IPS DF 4.7 (cell line): ENCODE data around the gene COL4A4.
A peak's percentile ranks its signal among the peaks of the same experiment; 100 is the strongest.
"Not testable (repeated sequence)": the region's sequence is repeated elsewhere in the genome, so short reads cannot be mapped to it uniquely, and the experiment has no call there.

Source experiments
- DNase-seq: peaks from one replicate; pipeline ENCODE4 v3.0.0-alpha.2; 2013; ENCODE audit warnings: low spot score; ENCODE audit errors: extremely low read depth

COL4A4 gene

GRCh38 chr2:227117027-227117426 is 47.0 kb downstream of the COL4A4 start:
- no peak for DNase-seq

GRCh38 chr2:227115761-227116160 is 48.2 kb downstream of the COL4A4 start:
- no peak for DNase-seq

- peak; percentile 28 for DNase-seq
Measured at GRCh38 chr2:227106845-227107759, 56.9 kb downstream of the COL4A4 start.

GRCh38 chr2:227103583-227103982 is 60.4 kb downstream of the COL4A4 start:
- DNase-seq, result no peak

- DNase-seq, result no peak
Measured at GRCh38 chr2:227099340-227099739, 64.7 kb downstream of the COL4A4 start.

- DNase-seq, result no peak
Measured at GRCh38 chr2:227098162-227098515, 65.9 kb downstream of the COL4A4 start.

- DNase-seq, result no peak
Measured at GRCh38 chr2:227097495-227098161, 66.4 kb downstream of the COL4A4 start.

GRCh38 chr2:227095346-227095745 is 68.7 kb downstream of the COL4A4 start:
- DNase-seq, result no peak

GRCh38 chr2:227082286-227082685 is 81.7 kb downstream of the COL4A4 start:
- no peak for DNase-seq

GRCh38 chr2:227079726-227080125 is 84.3 kb downstream of the COL4A4 start:
- no peak for DNase-seq

GRCh38 chr2:227065065-227065464 is 98.9 kb downstream of the COL4A4 start:
- not testable (repeated sequence) for DNase-seq

GRCh38 chr2:227058888-227059399 is 105.1 kb downstream of the COL4A4 start:
- no peak for DNase-seq

GRCh38 chr2:227057743-227058447 is 106.1 kb downstream of the COL4A4 start:
- DNase-seq, result no peak

- no peak for DNase-seq
Measured at GRCh38 chr2:227057060-227057459, 106.9 kb downstream of the COL4A4 start.

- no peak for DNase-seq
Measured at GRCh38 chr2:227054006-227054405, 110.0 kb downstream of the COL4A4 start.

- DNase-seq, result no peak
Measured at GRCh38 chr2:227052879-227053278, 111.1 kb downstream of the COL4A4 start.

- no peak for DNase-seq
Measured at GRCh38 chr2:227043981-227044380, 120.0 kb downstream of the COL4A4 start.

- no peak for DNase-seq
Measured at GRCh38 chr2:227038550-227039189, 125.3 kb downstream of the COL4A4 start.

GRCh38 chr2:227036527-227036926 is 127.5 kb downstream of the COL4A4 start:
- no peak for DNase-seq

GRCh38 chr2:227035711-227036367 is 128.2 kb downstream of the COL4A4 start:
- no peak for DNase-seq
